HG02759 (cell line): ENCODE results near the gene LRRFIP2.
A peak's percentile ranks its signal among the peaks of the same experiment; 100 is the strongest.

Experiments
- ATAC-seq: cut with Tn5 transposase; IDR thresholded peaks from one replicate; pipeline ENCODE4 v1.9.1; 2021; ENCODE audit warnings: mild to moderate bottlenecking, moderate library complexity; ENCODE audit not compliant: unreplicated experiment

LRRFIP2 gene

GRCh38 chr3:37029516-37030163 is 144.7 kb downstream of the LRRFIP2 start:
- ATAC-seq: no peak

GRCh38 chr3:37029111-37029510 is 145.3 kb downstream of the LRRFIP2 start:
- no peak for ATAC-seq

- no peak for ATAC-seq
These were observed 146.1 kb downstream of the LRRFIP2 start for GRCh38 chr3:37028329-37028728.

GRCh38 chr3:37026851-37027250 is 147.5 kb downstream of the LRRFIP2 start:
- no peak for ATAC-seq

GRCh38 chr3:37025561-37026335 is 148.6 kb downstream of the LRRFIP2 start:
- no peak for ATAC-seq

GRCh38 chr3:37024820-37025405 is 149.5 kb downstream of the LRRFIP2 start:
- ATAC-seq: peak; percentile 56

- no peak for ATAC-seq
These were observed 150.3 kb downstream of the LRRFIP2 start for GRCh38 chr3:37024092-37024491.

- no peak for ATAC-seq
These were observed 156.7 kb downstream of the LRRFIP2 start for GRCh38 chr3:37017683-37018082.

- no peak for ATAC-seq
These were observed 157.5 kb downstream of the LRRFIP2 start for GRCh38 chr3:37016903-37017302.

- no peak for ATAC-seq
These were observed 158.7 kb downstream of the LRRFIP2 start for GRCh38 chr3:37015642-37016041.

- no peak for ATAC-seq
These were observed 159.8 kb downstream of the LRRFIP2 start for GRCh38 chr3:37014620-37015019.
